ENCODE measurements around the gene DNAJC13.

DNAJC13 gene

GRCh38 chr3:132407025-132407424 lies 10.3 kb upstream of the DNAJC13 start:
- no peaks in the 10 kb centered on the region for H3K36me3 ChIP-seq (ENCODE audit: insufficient read depth, low read length)
- H3K9ac ChIP-seq (ENCODE audit: low read length): no peak overlapping the region
- peaks cover 8% of the 10 kb centered on the region for H3K4me1 ChIP-seq (ENCODE audit: insufficient read depth, low read length)
- no peak overlapping the region for H3K27ac ChIP-seq (ENCODE audit: low read depth, low read length)
- no peak overlapping the region for H3K4me3 ChIP-seq (ENCODE audit: low read depth in 1 of 2, low read length in 2 of 2)
- H3K27me3 ChIP-seq (ENCODE audit: control insufficient read depth in 1 of 2, insufficient read depth in 2 of 2, low read length in 2 of 2): no peaks in the 10 kb centered on the region
- H3K9me3 ChIP-seq (ENCODE audit: low read length): no peaks in the 10 kb centered on the region

GRCh38 chr3:132414841-132415240 lies 2.5 kb upstream of the DNAJC13 start:
- no peaks in the 10 kb centered on the region for H3K9me3 ChIP-seq (ENCODE audit: low read length)
- H3K27ac ChIP-seq (ENCODE audit: low read depth, low read length): no peak overlapping the region
- no peaks in the 10 kb centered on the region for H3K36me3 ChIP-seq (ENCODE audit: insufficient read depth, low read length)
- no peak overlapping the region for H3K9ac ChIP-seq (ENCODE audit: low read length)
- no peak overlapping the region for H3K4me3 ChIP-seq (ENCODE audit: low read depth in 1 of 2, low read length in 2 of 2)
- peaks cover 11% of the 10 kb centered on the region for H3K4me1 ChIP-seq (ENCODE audit: insufficient read depth, low read length)
- no peaks in the 10 kb centered on the region for H3K27me3 ChIP-seq (ENCODE audit: control insufficient read depth in 1 of 2, insufficient read depth in 2 of 2, low read length in 2 of 2)

DNA sequence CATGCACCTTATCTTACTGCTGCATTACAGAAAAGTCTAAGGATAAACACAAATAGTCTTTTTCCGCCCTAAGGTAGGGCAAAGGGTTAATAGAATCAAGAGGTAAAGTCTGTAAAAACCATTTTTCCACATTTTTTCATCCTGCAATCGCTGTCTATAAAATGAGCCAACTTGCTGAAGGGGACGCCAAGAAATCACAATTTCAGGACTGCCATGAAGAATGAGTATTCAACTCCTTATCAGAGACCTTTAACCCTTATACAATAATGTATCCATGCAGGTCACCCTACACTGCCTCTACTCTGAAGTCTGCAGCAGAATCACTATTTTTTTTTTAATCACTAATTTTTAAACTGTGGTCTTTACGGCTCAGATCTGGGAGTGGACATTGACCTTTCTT lies 1.1 kb upstream of the DNAJC13 start:
- no peaks in the 10 kb centered on the region for H3K27me3 ChIP-seq (ENCODE audit: control insufficient read depth in 1 of 2, insufficient read depth in 2 of 2, low read length in 2 of 2)
- no peaks in the 10 kb centered on the region for H3K36me3 ChIP-seq (ENCODE audit: insufficient read depth, low read length)
- no peak overlapping the region for H3K27ac ChIP-seq (ENCODE audit: low read depth, low read length)
- no peak overlapping the region for H3K4me3 ChIP-seq (ENCODE audit: low read depth in 1 of 2, low read length in 2 of 2)
- no peak overlapping the region for H3K9ac ChIP-seq (ENCODE audit: low read length)
- peaks cover 20% of the 10 kb centered on the region for H3K4me1 ChIP-seq (ENCODE audit: insufficient read depth, low read length)
- H3K9me3 ChIP-seq (ENCODE audit: low read length): no peaks in the 10 kb centered on the region

DNA sequence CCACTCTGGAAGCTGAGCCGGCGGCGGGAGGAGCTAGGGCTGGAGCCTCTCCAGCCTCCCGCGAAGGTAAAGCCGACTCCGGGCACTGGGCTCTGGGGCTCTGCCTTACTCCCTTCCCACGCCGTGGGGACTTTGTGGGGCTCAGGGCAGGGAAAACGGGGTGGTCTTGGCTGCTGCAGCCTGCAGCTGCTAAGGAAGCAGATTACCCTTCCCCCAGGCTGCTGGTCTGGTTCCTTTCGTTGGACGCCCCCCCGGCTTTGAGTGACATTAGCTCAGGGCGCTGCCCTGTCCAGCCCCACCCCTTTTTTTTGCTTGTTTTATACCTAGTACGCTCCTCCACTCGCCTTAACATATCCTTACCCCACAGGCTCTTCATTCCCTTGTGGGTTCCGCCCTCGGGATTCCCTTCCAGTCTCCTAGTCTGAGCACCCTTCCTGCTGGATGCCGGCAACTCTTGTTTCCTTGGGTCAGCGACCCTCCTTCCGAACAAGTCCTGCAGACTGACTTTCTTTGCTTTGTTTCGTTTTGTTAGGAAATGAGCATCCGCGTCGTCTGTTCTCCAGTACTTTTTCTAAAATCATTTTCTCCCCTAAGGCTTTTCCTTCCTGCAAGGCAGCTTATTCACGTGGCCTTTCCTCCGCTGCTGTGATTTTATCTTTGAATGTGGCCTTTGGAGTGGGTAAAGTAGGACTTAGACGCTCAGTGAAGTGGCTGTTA lies 551 bp downstream of the DNAJC13 start:
- no peaks in the 10 kb centered on the region for H3K27me3 ChIP-seq (ENCODE audit: control insufficient read depth in 1 of 2, insufficient read depth in 2 of 2, low read length in 2 of 2)
- no peaks in the 10 kb centered on the region for H3K9me3 ChIP-seq (ENCODE audit: low read length)
- peak overlapping the region; percentile 79 to 80 for H3K4me3 ChIP-seq (ENCODE audit: low read depth in 1 of 2, low read length in 2 of 2)
- H3K4me1 ChIP-seq (ENCODE audit: insufficient read depth, low read length): peaks cover 20% of the 10 kb centered on the region
- H3K9ac ChIP-seq (ENCODE audit: low read length): peak overlapping the region; percentile 69
- H3K36me3 ChIP-seq (ENCODE audit: insufficient read depth, low read length): no peaks in the 10 kb centered on the region
- peak overlapping the region; percentile 88 for H3K27ac ChIP-seq (ENCODE audit: low read depth, low read length)

DNA sequence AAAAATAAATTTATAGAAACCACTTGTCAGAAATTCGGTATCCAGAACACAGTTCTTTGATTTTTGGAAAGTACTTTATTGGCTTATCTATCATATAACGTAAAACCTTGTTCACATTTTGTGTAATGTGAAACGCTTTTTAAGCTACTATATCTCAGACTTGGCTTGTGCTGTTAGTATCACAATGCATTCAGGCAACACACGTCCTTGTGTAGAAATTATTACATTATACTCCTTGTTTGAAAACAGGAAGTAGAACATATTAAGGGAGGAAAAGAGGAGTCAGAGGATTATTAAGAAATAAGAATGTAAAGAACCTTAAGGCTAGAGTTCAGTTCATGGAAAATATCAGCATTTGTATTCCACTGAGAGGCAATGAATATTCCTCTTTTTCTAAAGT lies 1.6 kb downstream of the DNAJC13 start:
- H3K36me3 ChIP-seq (ENCODE audit: insufficient read depth, low read length): no peaks in the 10 kb centered on the region
- peak overlapping the region; percentile 79 to 80 for H3K4me3 ChIP-seq (ENCODE audit: low read depth in 1 of 2, low read length in 2 of 2)
- peaks cover 20% of the 10 kb centered on the region for H3K4me1 ChIP-seq (ENCODE audit: insufficient read depth, low read length)
- no peaks in the 10 kb centered on the region for H3K27me3 ChIP-seq (ENCODE audit: control insufficient read depth in 1 of 2, insufficient read depth in 2 of 2, low read length in 2 of 2)
- H3K9ac ChIP-seq (ENCODE audit: low read length): no peak overlapping the region
- H3K9me3 ChIP-seq (ENCODE audit: low read length): no peaks in the 10 kb centered on the region
- H3K27ac ChIP-seq (ENCODE audit: low read depth, low read length): no peak overlapping the region

GRCh38 chr3:132421832-132422231 lies 4.5 kb downstream of the DNAJC13 start:
- Histone ChIP-seq H3K27ac (ENCODE audit: low read depth, low read length) (no peak overlapping the region), H3K4me1 (ENCODE audit: insufficient read depth, low read length) (peaks cover 25% of the 10 kb centered on the region), H3K4me3 (ENCODE audit: low read depth in 1 of 2, low read length in 2 of 2) (no peak overlapping the region), H3K36me3 (ENCODE audit: insufficient read depth, low read length) (no peaks in the 10 kb centered on the region), H3K9ac (ENCODE audit: low read length) (no peak overlapping the region), H3K27me3 (ENCODE audit: control insufficient read depth in 1 of 2, insufficient read depth in 2 of 2, low read length in 2 of 2) (no peaks in the 10 kb centered on the region), H3K9me3 (ENCODE audit: low read length) (no peaks in the 10 kb centered on the region)

GRCh38 chr3:132422531-132422930 lies 5.2 kb downstream of the DNAJC13 start:
- Histone ChIP-seq H3K36me3 (ENCODE audit: insufficient read depth, low read length) (no peaks in the 10 kb centered on the region), H3K9me3 (ENCODE audit: low read length) (no peaks in the 10 kb centered on the region), H3K27me3 (ENCODE audit: control insufficient read depth in 1 of 2, insufficient read depth in 2 of 2, low read length in 2 of 2) (no peaks in the 10 kb centered on the region), H3K4me3 (ENCODE audit: low read depth in 1 of 2, low read length in 2 of 2) (no peak overlapping the region), H3K9ac (ENCODE audit: low read length) (no peak overlapping the region), H3K4me1 (ENCODE audit: insufficient read depth, low read length) (peaks cover 25% of the 10 kb centered on the region), H3K27ac (ENCODE audit: low read depth, low read length) (no peak overlapping the region)

GRCh38 chr3:132432639-132433038 lies 15.3 kb downstream of the DNAJC13 start:
- Histone ChIP-seq H3K4me1 (ENCODE audit: insufficient read depth, low read length) (no peaks in the 10 kb centered on the region), H3K9ac (ENCODE audit: low read length) (no peak overlapping the region), H3K9me3 (ENCODE audit: low read length) (no peaks in the 10 kb centered on the region), H3K36me3 (ENCODE audit: insufficient read depth, low read length) (no peaks in the 10 kb centered on the region), H3K4me3 (ENCODE audit: low read depth in 1 of 2, low read length in 2 of 2) (no peak overlapping the region), H3K27me3 (ENCODE audit: control insufficient read depth in 1 of 2, insufficient read depth in 2 of 2, low read length in 2 of 2) (no peaks in the 10 kb centered on the region), H3K27ac (ENCODE audit: low read depth, low read length) (no peak overlapping the region)

DNA sequence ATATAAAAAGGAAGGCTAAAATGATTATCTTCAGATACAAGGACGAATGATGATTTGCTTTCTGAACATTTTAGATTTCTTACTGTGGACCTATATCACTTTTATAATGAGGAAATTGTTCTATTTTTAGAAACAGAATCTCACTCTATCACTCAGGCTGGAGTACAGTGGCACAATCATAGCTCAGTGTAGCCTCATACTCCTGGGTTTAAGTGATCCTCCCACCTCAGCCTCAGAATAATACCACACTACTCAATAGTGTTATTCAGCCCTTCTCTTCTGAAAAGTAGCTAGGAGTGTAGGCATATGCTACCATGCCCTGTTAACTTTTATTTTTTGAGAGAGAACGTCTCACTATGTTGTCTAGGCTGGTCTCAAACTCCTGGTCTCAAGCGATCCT lies 15.8 kb downstream of the DNAJC13 start:
- Histone ChIP-seq H3K36me3 (ENCODE audit: insufficient read depth, low read length) (no peaks in the 10 kb centered on the region), H3K9me3 (ENCODE audit: low read length) (no peaks in the 10 kb centered on the region), H3K9ac (ENCODE audit: low read length) (no peak overlapping the region), H3K4me3 (ENCODE audit: low read depth in 1 of 2, low read length in 2 of 2) (no peak overlapping the region), H3K4me1 (ENCODE audit: insufficient read depth, low read length) (no peaks in the 10 kb centered on the region), H3K27ac (ENCODE audit: low read depth, low read length) (no peak overlapping the region), H3K27me3 (ENCODE audit: control insufficient read depth in 1 of 2, insufficient read depth in 2 of 2, low read length in 2 of 2) (no peaks in the 10 kb centered on the region)

DNA sequence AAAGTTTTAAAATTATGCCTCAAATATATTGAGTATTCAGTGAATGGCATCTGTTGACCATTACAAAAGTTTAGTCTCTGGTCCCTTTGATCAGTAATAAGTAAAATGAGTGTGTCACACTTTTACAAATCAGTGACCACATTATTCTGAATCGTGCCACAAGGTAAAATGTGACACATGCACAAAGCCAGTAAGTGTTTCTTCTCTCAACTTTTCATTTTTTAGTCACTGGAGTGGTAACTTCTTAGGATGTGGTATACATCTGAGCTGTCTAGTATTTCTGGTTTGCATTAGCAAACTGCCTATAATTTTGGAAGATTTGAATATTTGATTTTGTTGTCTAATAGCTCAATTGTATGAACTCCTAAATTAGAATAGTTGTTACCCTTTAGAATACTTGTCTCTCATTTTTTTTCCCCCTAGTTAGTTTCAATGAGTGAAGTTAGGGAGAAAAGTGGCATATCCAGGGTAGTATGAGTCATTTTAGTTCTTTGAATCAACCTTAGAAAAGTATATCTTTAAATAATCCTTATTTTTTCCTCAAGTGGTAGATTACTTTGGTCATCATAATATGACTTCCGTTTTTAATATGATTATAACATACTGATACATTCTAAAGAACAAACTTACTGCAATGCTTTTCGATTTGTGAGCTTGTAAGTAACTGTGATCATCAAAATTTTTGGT lies 18.1 kb downstream of the DNAJC13 start:
- no peak overlapping the region for H3K4me3 ChIP-seq (ENCODE audit: low read depth in 1 of 2, low read length in 2 of 2)
- no peaks in the 10 kb centered on the region for H3K9me3 ChIP-seq (ENCODE audit: low read length)
- H3K36me3 ChIP-seq (ENCODE audit: insufficient read depth, low read length): no peaks in the 10 kb centered on the region
- H3K4me1 ChIP-seq (ENCODE audit: insufficient read depth, low read length): no peaks in the 10 kb centered on the region
- no peaks in the 10 kb centered on the region for H3K27me3 ChIP-seq (ENCODE audit: control insufficient read depth in 1 of 2, insufficient read depth in 2 of 2, low read length in 2 of 2)
- no peak overlapping the region for H3K9ac ChIP-seq (ENCODE audit: low read length)
- no peak overlapping the region for H3K27ac ChIP-seq (ENCODE audit: low read depth, low read length)

DNA sequence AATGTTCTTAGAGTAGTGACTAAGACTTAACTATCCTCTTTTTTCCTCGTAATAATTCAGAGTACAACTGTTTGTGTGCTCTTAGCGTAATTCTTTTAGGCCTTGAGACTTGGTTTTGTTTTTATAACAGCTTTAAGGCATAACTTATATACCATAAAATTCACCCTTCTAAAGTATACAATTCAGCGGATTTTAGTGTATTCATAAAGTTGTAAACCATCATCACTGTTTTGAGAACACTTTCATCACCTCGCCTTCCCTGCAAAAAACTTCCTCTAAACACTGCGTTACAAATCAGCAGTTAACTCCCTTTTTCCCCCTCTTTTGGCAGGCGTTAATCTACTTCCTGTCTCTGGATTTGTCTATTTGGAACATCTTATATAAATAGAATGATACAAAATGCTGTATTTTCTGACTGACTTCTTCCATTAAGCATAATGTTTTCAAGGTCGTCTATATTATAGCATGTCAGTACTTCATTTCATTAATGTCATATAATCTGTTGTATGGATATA lies 18.7 kb downstream of the DNAJC13 start:
- Histone ChIP-seq H3K27me3 (ENCODE audit: control insufficient read depth in 1 of 2, insufficient read depth in 2 of 2, low read length in 2 of 2) (no peaks in the 10 kb centered on the region), H3K4me3 (ENCODE audit: low read depth in 1 of 2, low read length in 2 of 2) (no peak overlapping the region), H3K9me3 (ENCODE audit: low read length) (no peaks in the 10 kb centered on the region), H3K36me3 (ENCODE audit: insufficient read depth, low read length) (no peaks in the 10 kb centered on the region), H3K27ac (ENCODE audit: low read depth, low read length) (no peak overlapping the region), H3K9ac (ENCODE audit: low read length) (no peak overlapping the region), H3K4me1 (ENCODE audit: insufficient read depth, low read length) (no peaks in the 10 kb centered on the region)

- Histone ChIP-seq H3K4me3 (ENCODE audit: low read depth in 1 of 2, low read length in 2 of 2) (no peak overlapping the region), H3K4me1 (ENCODE audit: insufficient read depth, low read length) (peaks cover 20% of the 10 kb centered on the region), H3K27ac (ENCODE audit: low read depth, low read length) (no peak overlapping the region), H3K36me3 (ENCODE audit: insufficient read depth, low read length) (no peaks in the 10 kb centered on the region), H3K9me3 (ENCODE audit: low read length) (no peaks in the 10 kb centered on the region), H3K27me3 (ENCODE audit: control insufficient read depth in 1 of 2, insufficient read depth in 2 of 2, low read length in 2 of 2) (no peaks in the 10 kb centered on the region), H3K9ac (ENCODE audit: low read length) (no peak overlapping the region)
These were observed 26.1 kb downstream of the DNAJC13 start for GRCh38 chr3:132443421-132443820.

All from muscle layer of colon (tissue), 2 donors.